Liver (tissue), 9 donors: ENCODE measurements around the gene CATSPER1. TPM values are rescaled to one million over a fixed set of nuclear protein-coding genes. Genes with fewer than 3 reads are reported as not detected.

ENCODE experiments used
- DNase-seq: peaks from one replicate; pipeline ENCODE4 v3.0.0-alpha.2; 2017; ENCODE audit warnings: low spot score
- H3K27ac ChIP-seq, 2 donors: one replicate each; pipeline ENCODE4 v1.7.0; 2013; ENCODE audit warnings: inconsistent platforms in 2 of 2, low read length in 2 of 2, control low read depth in 1 of 2, low read depth in 1 of 2, mild to moderate bottlenecking in 1 of 2
- H3K27me3 ChIP-seq, 4 donors: one replicate each; pipeline versions ENCODE4 v1.6.1 to v1.7.0; 2013; ENCODE audit warnings: low read length in 3 of 4, inconsistent platforms in 1 of 4, mild to moderate bottlenecking in 1 of 4, moderate library complexity in 1 of 4; ENCODE audit not compliant: control insufficient read depth in 4 of 4, insufficient read depth in 4 of 4
- H3K36me3 ChIP-seq, 4 donors: one replicate each; pipeline versions ENCODE4 v1.6.1 to v1.7.0; 2013; ENCODE audit warnings: low read length in 3 of 4, mild to moderate bottlenecking in 3 of 4, low read depth in 1 of 4, moderate library complexity in 1 of 4; ENCODE audit not compliant: control insufficient read depth in 4 of 4, insufficient read depth in 3 of 4
- H3K4me1 ChIP-seq, 4 donors: one replicate each; pipeline versions ENCODE4 v1.6.1 to v1.7.0; 2013; ENCODE audit warnings: low read length in 3 of 4, mild to moderate bottlenecking in 3 of 4, moderate library complexity in 1 of 4; ENCODE audit not compliant: control insufficient read depth in 4 of 4, insufficient read depth in 4 of 4
- H3K4me3 ChIP-seq, 3 donors: one replicate each; pipeline versions ENCODE4 v1.6.1 to v1.7.0; 2013; ENCODE audit warnings: low read length in 3 of 3, control low read depth in 1 of 3, low read depth in 1 of 3, mild to moderate bottlenecking in 1 of 3
- H3K9ac ChIP-seq, 2 donors: one replicate each; pipeline ENCODE4 v1.7.0; 2013; ENCODE audit warnings: low read length in 2 of 2, mild to moderate bottlenecking in 2 of 2, moderate library complexity in 2 of 2, control low read depth in 1 of 2, low read depth in 1 of 2
- H3K9me3 ChIP-seq, 4 donors: one replicate each; pipeline versions ENCODE4 v1.6.1 to v1.7.0; 2013; ENCODE audit warnings: low read length in 3 of 4; ENCODE audit not compliant: control insufficient read depth in 4 of 4
- EGR1 ChIP-seq, 2 donors: IDR thresholded peaks; 2 replicates each; pipeline ENCODE4 v1.6.1; 2016 to 2018; ENCODE audit warnings: antibody characterized with exemption in 2 of 2, low read depth in 2 of 2
- FOXA2 ChIP-seq: IDR thresholded peaks from 2 replicates; pipeline ENCODE4 v1.6.1; 2016; ENCODE audit warnings: antibody characterized with exemption
- GABPA ChIP-seq, 2 donors: IDR thresholded peaks in 1 of 2; conservative IDR thresholded peaks in 1 of 2; 2 replicates each; pipeline ENCODE4 v1.6.1; 2016; ENCODE audit warnings: antibody characterized with exemption in 2 of 2, mild to moderate bottlenecking in 1 of 2, moderate library complexity in 1 of 2
- HNF4A ChIP-seq, 2 donors: conservative IDR thresholded peaks; 2 replicates each; pipeline ENCODE4 v1.6.1; 2016; ENCODE audit warnings: antibody characterized with exemption in 2 of 2, mild to moderate bottlenecking in 2 of 2
- HNF4G ChIP-seq: IDR thresholded peaks from 2 replicates; pipeline ENCODE4 v1.6.1; 2016; ENCODE audit warnings: antibody characterized with exemption
- JUND ChIP-seq, 2 donors: IDR thresholded peaks; 2 replicates each; pipeline ENCODE4 v1.6.1; 2016; ENCODE audit warnings: antibody characterized with exemption in 2 of 2
- RAD21 ChIP-seq, 2 donors: IDR thresholded peaks; 2 replicates each; pipeline ENCODE4 v1.6.1; 2016; ENCODE audit warnings: antibody characterized with exemption in 2 of 2, mild to moderate bottlenecking in 2 of 2
- RXRA ChIP-seq, 2 donors: IDR thresholded peaks; 2 replicates each; pipeline ENCODE4 v1.6.1; 2017 to 2018; ENCODE audit warnings: antibody characterized with exemption in 2 of 2, mild to moderate bottlenecking in 1 of 2
- SP1 ChIP-seq: IDR thresholded peaks from 2 replicates; pipeline ENCODE4 v1.6.1; 2018; ENCODE audit warnings: antibody characterized with exemption, mild to moderate bottlenecking
- TAF1 ChIP-seq: conservative IDR thresholded peaks from 2 replicates; pipeline ENCODE4 v1.6.1; 2016; ENCODE audit warnings: antibody characterized with exemption, mild to moderate bottlenecking
- YY1 ChIP-seq: IDR thresholded peaks from 2 replicates; pipeline ENCODE4 v1.6.1; 2016; ENCODE audit warnings: antibody characterized with exemption, mild to moderate bottlenecking
- WGBS: extraction: QIAGEN DNeasy Blood & Tissue Kit; methylation state at CpG from one replicate; pipeline ENCODE4 v1.1.7; 2013; 5-methylcytosine and 5-hydroxymethylcytosine counted together
- polyA plus RNA-seq, 2 donors: library from polyadenylated mRNA; stranded (reverse) in 1 of 2; unstranded in 1 of 2; fragments of 200-250 nt in 1 of 2; fragments of >200 nt in 1 of 2; fragmentation: Nextera tagmentation in 1 of 2; extraction: Ambion mirVana in 1 of 2; gene quantifications; one replicate each; pipeline versions ENCODE4 v1.2.1 to v1.2.3, GENCODE V29; 2013 to 2015
- total RNA-seq, 2 donors: library from RNA; depleted of rRNA; stranded (reverse); fragments of >200 nt; gene quantifications; one replicate each; pipeline ENCODE4 v1.2.3, GENCODE V29; 2014
- TF ChIP-seq, protein P1 (sequence below): fragments of 150-350 bp; IDR thresholded peaks from 2 replicates; pipeline ENCODE4 v1.5.1; 2017; ENCODE audit warnings: improper control_type of control experiment, low read depth, low read length; ENCODE audit not compliant: missing input control
- TF ChIP-seq, protein P2 (sequence below): IDR thresholded peaks from 2 replicates; pipeline ENCODE4 v1.6.1; 2016; ENCODE audit warnings: antibody characterized with exemption
- TF ChIP-seq, protein P3 (sequence below): IDR thresholded peaks from 2 replicates; pipeline ENCODE4 v1.6.1; 2016; ENCODE audit warnings: antibody characterized with exemption
- TF ChIP-seq, protein P4 (sequence below): IDR thresholded peaks from 2 replicates; pipeline ENCODE4 v1.6.1; 2016; ENCODE audit warnings: antibody characterized with exemption, mild to moderate bottlenecking
- donor health status: healthy.
- donor health status: healthy.
- donor health status: healthy.
- donor health status: healthy.
- donor health status: healthy.

CATSPER1 gene
- total and polyA plus RNA-seq, 4 donors: 0.17 TPM; not detected in 3

DNA sequence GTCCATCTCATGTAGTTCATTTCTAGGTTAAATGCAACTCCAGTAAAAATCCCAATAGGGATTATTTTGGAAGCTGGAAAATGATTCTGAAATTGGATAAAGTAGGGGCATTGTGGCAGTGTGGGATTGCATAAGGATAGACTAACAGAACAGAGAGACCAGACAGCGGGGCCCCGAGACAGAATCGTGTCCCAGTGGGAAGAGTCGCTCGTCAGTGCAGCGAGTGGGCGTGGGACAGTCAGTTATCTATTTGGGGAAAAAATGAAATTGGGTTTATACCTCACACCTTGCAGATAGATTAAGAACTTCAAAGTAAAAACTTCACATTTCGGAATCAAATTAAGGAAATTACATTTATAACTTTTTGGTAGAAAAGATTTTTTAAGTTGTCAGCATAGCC lies 54.2 kb downstream of the CATSPER1 start:
- no peaks in the 10 kb centered on the region for H3K4me1 ChIP-seq
- no peak overlapping the region for H3K9ac ChIP-seq
- H3K27me3 ChIP-seq: no peaks in the 10 kb centered on the region
- H3K27ac ChIP-seq: no peak overlapping the region
- peaks cover 10 to 50% (median 24%) of the 10 kb centered on the region in 4 donors for H3K36me3 ChIP-seq
- no peak overlapping the region for H3K4me3 ChIP-seq
- no peaks in the 10 kb centered on the region for H3K9me3 ChIP-seq
- DNase-seq: no peak
- WGBS: 98% methylated on average over 8 of the region's 8 CpGs
- TF ChIP-seq TAF1 (no peak), YY1 (no peak), HNF4G (no peak), RXRA (IDR thresholded peaks at IDR 0.05) (no peak), SP1 (no peak), FOXA2 (no peak), GABPA (IDR thresholded peaks at IDR 0.05 in 1 of 2, conservative IDR thresholded peaks at IDR 0.05 in 1 of 2) (no peak)
- TF ChIP-seq, protein P1, sequence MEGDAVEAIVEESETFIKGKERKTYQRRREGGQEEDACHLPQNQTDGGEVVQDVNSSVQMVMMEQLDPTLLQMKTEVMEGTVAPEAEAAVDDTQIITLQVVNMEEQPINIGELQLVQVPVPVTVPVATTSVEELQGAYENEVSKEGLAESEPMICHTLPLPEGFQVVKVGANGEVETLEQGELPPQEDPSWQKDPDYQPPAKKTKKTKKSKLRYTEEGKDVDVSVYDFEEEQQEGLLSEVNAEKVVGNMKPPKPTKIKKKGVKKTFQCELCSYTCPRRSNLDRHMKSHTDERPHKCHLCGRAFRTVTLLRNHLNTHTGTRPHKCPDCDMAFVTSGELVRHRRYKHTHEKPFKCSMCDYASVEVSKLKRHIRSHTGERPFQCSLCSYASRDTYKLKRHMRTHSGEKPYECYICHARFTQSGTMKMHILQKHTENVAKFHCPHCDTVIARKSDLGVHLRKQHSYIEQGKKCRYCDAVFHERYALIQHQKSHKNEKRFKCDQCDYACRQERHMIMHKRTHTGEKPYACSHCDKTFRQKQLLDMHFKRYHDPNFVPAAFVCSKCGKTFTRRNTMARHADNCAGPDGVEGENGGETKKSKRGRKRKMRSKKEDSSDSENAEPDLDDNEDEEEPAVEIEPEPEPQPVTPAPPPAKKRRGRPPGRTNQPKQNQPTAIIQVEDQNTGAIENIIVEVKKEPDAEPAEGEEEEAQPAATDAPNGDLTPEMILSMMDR: no peak
- TF ChIP-seq, protein P2, sequence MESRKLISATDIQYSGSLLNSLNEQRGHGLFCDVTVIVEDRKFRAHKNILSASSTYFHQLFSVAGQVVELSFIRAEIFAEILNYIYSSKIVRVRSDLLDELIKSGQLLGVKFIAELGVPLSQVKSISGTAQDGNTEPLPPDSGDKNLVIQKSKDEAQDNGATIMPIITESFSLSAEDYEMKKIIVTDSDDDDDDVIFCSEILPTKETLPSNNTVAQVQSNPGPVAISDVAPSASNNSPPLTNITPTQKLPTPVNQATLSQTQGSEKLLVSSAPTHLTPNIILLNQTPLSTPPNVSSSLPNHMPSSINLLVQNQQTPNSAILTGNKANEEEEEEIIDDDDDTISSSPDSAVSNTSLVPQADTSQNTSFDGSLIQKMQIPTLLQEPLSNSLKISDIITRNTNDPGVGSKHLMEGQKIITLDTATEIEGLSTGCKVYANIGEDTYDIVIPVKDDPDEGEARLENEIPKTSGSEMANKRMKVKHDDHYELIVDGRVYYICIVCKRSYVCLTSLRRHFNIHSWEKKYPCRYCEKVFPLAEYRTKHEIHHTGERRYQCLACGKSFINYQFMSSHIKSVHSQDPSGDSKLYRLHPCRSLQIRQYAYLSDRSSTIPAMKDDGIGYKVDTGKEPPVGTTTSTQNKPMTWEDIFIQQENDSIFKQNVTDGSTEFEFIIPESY: no peak

DNA sequence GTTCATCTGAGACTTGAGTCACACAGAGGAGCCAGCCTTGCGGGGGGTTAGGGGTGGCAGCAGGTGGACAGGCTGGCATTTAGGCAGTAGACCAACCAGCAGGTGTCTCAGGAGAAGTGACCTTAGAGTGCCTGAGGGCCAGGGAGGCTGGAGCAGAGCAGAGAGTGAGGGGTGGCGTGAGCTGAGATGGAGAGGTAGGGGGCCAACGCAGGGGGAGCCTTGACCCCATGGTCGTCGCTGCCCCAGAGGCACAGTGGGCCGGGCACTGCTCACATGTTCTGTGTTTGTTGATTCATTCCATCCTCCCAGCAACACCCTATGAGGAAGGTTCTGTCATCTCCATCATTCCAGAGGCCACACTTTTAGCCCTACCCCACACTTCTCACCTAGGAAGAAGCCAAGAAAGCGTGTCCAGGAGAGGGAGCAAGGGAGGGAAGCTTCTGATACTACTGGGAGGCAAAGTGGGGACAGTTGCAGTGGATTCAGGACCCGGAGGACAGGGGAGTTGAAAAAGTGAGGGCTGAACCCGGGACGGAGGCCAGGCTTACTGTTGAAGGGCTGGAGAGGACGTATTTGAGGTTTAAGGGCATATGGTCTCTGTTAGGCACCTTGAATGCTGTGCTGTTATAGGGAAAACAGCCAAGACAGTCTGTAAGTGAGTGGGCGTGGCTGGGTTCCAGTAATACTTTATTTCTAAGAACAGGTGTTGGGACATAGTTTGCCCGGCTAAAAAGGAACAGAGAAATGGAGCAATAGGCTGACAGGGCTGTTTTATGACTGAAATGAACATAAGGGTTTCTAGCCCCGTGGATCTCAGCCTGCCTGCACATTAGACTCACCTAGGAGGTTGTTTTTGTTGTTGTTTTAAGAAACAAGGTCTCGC lies 57.4 kb downstream of the CATSPER1 start:
- H3K27ac ChIP-seq: no peak overlapping the region
- peaks cover 0 to 1% (median 0%) of the 10 kb centered on the region in 4 donors for H3K4me1 ChIP-seq
- no peak overlapping the region for H3K9ac ChIP-seq
- no peak overlapping the region for H3K4me3 ChIP-seq
- DNase-seq: no peak
- TF ChIP-seq, protein P3, sequence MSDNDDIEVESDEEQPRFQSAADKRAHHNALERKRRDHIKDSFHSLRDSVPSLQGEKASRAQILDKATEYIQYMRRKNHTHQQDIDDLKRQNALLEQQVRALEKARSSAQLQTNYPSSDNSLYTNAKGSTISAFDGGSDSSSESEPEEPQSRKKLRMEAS: no peak
- no peak for TF ChIP-seq YY1
- no peak for TF ChIP-seq HNF4G
- TF ChIP-seq HNF4A (conservative IDR thresholded peaks at IDR 0.05): no peak
- no peak for TF ChIP-seq TAF1
- TF ChIP-seq RAD21 (IDR thresholded peaks at IDR 0.05): no peak
- no peak for TF ChIP-seq EGR1 (IDR thresholded peaks at IDR 0.05; ENCODE audit: low read depth in 2 of 2)
- no peak for TF ChIP-seq FOXA2
- TF ChIP-seq, protein P1: no peak
- no peak for TF ChIP-seq GABPA (IDR thresholded peaks at IDR 0.05 in 1 of 2, conservative IDR thresholded peaks at IDR 0.05 in 1 of 2)
- TF ChIP-seq, protein P4, sequence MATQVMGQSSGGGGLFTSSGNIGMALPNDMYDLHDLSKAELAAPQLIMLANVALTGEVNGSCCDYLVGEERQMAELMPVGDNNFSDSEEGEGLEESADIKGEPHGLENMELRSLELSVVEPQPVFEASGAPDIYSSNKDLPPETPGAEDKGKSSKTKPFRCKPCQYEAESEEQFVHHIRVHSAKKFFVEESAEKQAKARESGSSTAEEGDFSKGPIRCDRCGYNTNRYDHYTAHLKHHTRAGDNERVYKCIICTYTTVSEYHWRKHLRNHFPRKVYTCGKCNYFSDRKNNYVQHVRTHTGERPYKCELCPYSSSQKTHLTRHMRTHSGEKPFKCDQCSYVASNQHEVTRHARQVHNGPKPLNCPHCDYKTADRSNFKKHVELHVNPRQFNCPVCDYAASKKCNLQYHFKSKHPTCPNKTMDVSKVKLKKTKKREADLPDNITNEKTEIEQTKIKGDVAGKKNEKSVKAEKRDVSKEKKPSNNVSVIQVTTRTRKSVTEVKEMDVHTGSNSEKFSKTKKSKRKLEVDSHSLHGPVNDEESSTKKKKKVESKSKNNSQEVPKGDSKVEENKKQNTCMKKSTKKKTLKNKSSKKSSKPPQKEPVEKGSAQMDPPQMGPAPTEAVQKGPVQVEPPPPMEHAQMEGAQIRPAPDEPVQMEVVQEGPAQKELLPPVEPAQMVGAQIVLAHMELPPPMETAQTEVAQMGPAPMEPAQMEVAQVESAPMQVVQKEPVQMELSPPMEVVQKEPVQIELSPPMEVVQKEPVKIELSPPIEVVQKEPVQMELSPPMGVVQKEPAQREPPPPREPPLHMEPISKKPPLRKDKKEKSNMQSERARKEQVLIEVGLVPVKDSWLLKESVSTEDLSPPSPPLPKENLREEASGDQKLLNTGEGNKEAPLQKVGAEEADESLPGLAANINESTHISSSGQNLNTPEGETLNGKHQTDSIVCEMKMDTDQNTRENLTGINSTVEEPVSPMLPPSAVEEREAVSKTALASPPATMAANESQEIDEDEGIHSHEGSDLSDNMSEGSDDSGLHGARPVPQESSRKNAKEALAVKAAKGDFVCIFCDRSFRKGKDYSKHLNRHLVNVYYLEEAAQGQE: no peak
- no peak for TF ChIP-seq JUND (IDR thresholded peaks at IDR 0.05)
- 86% methylated on average over 15 of the region's 15 CpGs for WGBS
- no peaks in the 10 kb centered on the region for H3K9me3 ChIP-seq
- no peaks in the 10 kb centered on the region for H3K27me3 ChIP-seq
- peaks cover 20 to 67% (median 36%) of the 10 kb centered on the region in 4 donors for H3K36me3 ChIP-seq
